Neural cell (in vitro differentiated cells): ENCODE measurements around the gene FGGY. TPM values are rescaled to one million over a fixed set of nuclear protein-coding genes. Genes with fewer than 3 reads are reported as not detected.

Experiments used
- H2AFZ ChIP-seq: fragments of 200-600, 300-800 bp; sonication (generic), shearing (Covaris generic); 2 replicates; pipeline ENCODE4 v1.6.0; 2014; ENCODE audit warnings: low read depth, mild to moderate bottlenecking, antibody characterized with exemption, low read length, moderate library complexity
- H3F3A ChIP-seq: fragments of 200-600 bp; shearing (Covaris generic); 2 replicates; pipeline ENCODE4 v1.6.1; 2016; ENCODE audit warnings: mild to moderate bottlenecking, moderate library complexity, mixed read lengths, antibody characterized with exemption, low read length; ENCODE audit not compliant: insufficient read depth, poor library complexity, severe bottlenecking
- H3K27ac ChIP-seq: fragments of 200-600, 300-800 bp; sonication (generic), shearing (Covaris generic); 2 replicates; pipeline ENCODE4 v1.5.1; 2014; ENCODE audit warnings: mild to moderate bottlenecking, low read length, moderate library complexity
- H3K27me3 ChIP-seq: fragments of 300-800, 200-600 bp; sonication (generic), shearing (Covaris generic); 2 replicates; pipeline ENCODE4 v1.6.0; 2014; ENCODE audit warnings: mild to moderate bottlenecking, low read depth, low read length, moderate library complexity; ENCODE audit not compliant: insufficient read depth
- H3K36me3 ChIP-seq: fragments of 300-800, 200-600 bp; sonication (generic), shearing (Covaris generic); 2 replicates; pipeline ENCODE4 v1.5.1; 2014; ENCODE audit warnings: mild to moderate bottlenecking, antibody characterized with exemption, low read length, moderate library complexity; ENCODE audit not compliant: insufficient read depth
- H3K4me2 ChIP-seq: fragments of 300-800, 200-600 bp; sonication (generic), shearing (Covaris generic); 2 replicates; pipeline ENCODE4 v1.6.0; 2014; ENCODE audit warnings: mild to moderate bottlenecking, low read length
- H3K4me3 ChIP-seq: fragments of 300-800, 200-600 bp; sonication (generic), shearing (Covaris generic); 2 replicates; pipeline ENCODE4 v1.5.1; 2014; ENCODE audit warnings: mild to moderate bottlenecking, low read length, moderate library complexity
- H3K79me2 ChIP-seq: fragments of 200-600 bp; shearing (Covaris generic); replicated peaks from 2 replicates; pipeline ENCODE4 v1.6.0; 2014; ENCODE audit warnings: mild to moderate bottlenecking, low read length, moderate library complexity; ENCODE audit not compliant: insufficient read depth
- H3K9ac ChIP-seq: fragments of 300-800, 200-600 bp; sonication (generic), shearing (Covaris generic); 2 replicates; pipeline ENCODE4 v1.6.1; 2016; ENCODE audit warnings: mild to moderate bottlenecking, low read length, mixed read lengths
- H3K9me2 ChIP-seq: fragments of 200-600 bp; shearing (Covaris generic); 2 replicates; pipeline ENCODE4 v1.6.1; 2016; ENCODE audit warnings: mild to moderate bottlenecking, low read length, mixed read lengths; ENCODE audit not compliant: insufficient read depth
- H3K9me3 ChIP-seq: fragments of 200-600, 300-800 bp; sonication (generic), shearing (Covaris generic); 2 replicates; pipeline ENCODE4 v1.6.1; 2016; ENCODE audit warnings: mild to moderate bottlenecking, mixed run types, low read length, moderate library complexity, mixed read lengths
- H4K20me1 ChIP-seq: fragments of 200-600 bp; shearing (Covaris generic); 2 replicates; pipeline ENCODE4 v1.6.1; 2016; ENCODE audit warnings: mild to moderate bottlenecking, mixed run types; ENCODE audit not compliant: insufficient read depth
- EP300 ChIP-seq: fragments of 450-650 bp; conservative IDR thresholded peaks from 2 replicates; pipeline ENCODE4 v1.6.1; 2014; ENCODE audit warnings: antibody characterized with exemption, mild to moderate bottlenecking, moderate library complexity; ENCODE audit not compliant: poor library complexity, severe bottlenecking
- EZH2 ChIP-seq: fragments of 200-600, 300-800 bp; shearing (Covaris generic), sonication (generic); IDR thresholded peaks from 2 replicates; pipeline ENCODE4 v1.6.1; 2014; ENCODE audit warnings: antibody characterized with exemption, low read length, borderline replicate concordance, mild to moderate bottlenecking; ENCODE audit not compliant: insufficient read depth, poor library complexity, severe bottlenecking
- MXI1 ChIP-seq: fragments of 450-650 bp; conservative IDR thresholded peaks from 2 replicates; pipeline ENCODE4 v1.6.1; 2014; ENCODE audit warnings: antibody characterized with exemption, mild to moderate bottlenecking; ENCODE audit not compliant: poor library complexity, severe bottlenecking
- POLR2AphosphoS5 ChIP-seq: IDR thresholded peaks from 2 replicates; pipeline ENCODE4 v1.6.1; 2012
- RAD21 ChIP-seq: fragments of 450-650 bp; conservative IDR thresholded peaks from 2 replicates; pipeline ENCODE4 v1.6.1; 2014; ENCODE audit warnings: antibody characterized with exemption, mild to moderate bottlenecking, moderate library complexity
- SMC3 ChIP-seq: fragments of 450-650 bp; conservative IDR thresholded peaks from 2 replicates; pipeline ENCODE4 v1.6.1; 2014; ENCODE audit warnings: antibody characterized with exemption, mild to moderate bottlenecking, moderate library complexity; ENCODE audit not compliant: poor library complexity
- TAF1 ChIP-seq: IDR thresholded peaks from 2 replicates; pipeline ENCODE4 v1.6.1; 2012; ENCODE audit warnings: low read depth
- polyA plus RNA-seq: library from polyadenylated mRNA; depleted of rRNA; stranded (reverse); fragments of >200 nt; gene quantifications from 2 replicates; pipeline ENCODE4 v1.2.3, GENCODE V29; 2014
- TF ChIP-seq, protein P1 (sequence below): IDR thresholded peaks from 2 replicates; pipeline ENCODE4 v1.6.1; 2012; ENCODE audit warnings: borderline replicate concordance
- TF ChIP-seq, protein P2 (sequence below): fragments of 450-650 bp; IDR thresholded peaks from 2 replicates; pipeline ENCODE4 v1.5.1; 2014; ENCODE audit warnings: antibody characterized with exemption, mild to moderate bottlenecking, moderate library complexity; ENCODE audit not compliant: poor library complexity, severe bottlenecking

FGGY gene
- polyA plus RNA-seq, 1 donor from 2014 or later, result 7.4 TPM

DNA sequence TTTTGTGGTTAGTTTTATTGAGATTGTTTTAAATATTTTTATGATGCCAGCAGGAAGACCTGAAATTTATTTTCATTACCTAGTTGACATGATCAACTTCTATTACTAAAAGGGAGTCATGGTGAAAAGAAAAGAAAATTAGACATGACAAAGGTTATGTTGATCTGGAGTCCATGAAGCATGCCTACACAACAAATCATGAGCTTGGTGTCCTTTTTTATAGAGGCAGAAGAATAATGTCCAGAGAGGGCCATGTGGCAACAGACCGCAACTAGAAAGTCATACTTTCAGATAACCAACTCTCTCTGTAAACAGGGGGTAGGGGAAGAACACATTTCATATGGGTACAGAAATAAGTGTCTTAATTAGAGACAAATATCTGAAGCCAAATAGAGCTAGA lies 342.4 kb downstream of the FGGY start:
- H3K9me2 ChIP-seq, result no peaks in the 10 kb centered on the region
- H4K20me1 ChIP-seq, result no peaks in the 10 kb centered on the region
- TF ChIP-seq SMC3 (no peak), RAD21 (no peak), MXI1 (no peak), EZH2 (no peak), TAF1 (no peak), EP300 (no peak), POLR2AphosphoS5 (no peak)
- TF ChIP-seq, protein P1, sequence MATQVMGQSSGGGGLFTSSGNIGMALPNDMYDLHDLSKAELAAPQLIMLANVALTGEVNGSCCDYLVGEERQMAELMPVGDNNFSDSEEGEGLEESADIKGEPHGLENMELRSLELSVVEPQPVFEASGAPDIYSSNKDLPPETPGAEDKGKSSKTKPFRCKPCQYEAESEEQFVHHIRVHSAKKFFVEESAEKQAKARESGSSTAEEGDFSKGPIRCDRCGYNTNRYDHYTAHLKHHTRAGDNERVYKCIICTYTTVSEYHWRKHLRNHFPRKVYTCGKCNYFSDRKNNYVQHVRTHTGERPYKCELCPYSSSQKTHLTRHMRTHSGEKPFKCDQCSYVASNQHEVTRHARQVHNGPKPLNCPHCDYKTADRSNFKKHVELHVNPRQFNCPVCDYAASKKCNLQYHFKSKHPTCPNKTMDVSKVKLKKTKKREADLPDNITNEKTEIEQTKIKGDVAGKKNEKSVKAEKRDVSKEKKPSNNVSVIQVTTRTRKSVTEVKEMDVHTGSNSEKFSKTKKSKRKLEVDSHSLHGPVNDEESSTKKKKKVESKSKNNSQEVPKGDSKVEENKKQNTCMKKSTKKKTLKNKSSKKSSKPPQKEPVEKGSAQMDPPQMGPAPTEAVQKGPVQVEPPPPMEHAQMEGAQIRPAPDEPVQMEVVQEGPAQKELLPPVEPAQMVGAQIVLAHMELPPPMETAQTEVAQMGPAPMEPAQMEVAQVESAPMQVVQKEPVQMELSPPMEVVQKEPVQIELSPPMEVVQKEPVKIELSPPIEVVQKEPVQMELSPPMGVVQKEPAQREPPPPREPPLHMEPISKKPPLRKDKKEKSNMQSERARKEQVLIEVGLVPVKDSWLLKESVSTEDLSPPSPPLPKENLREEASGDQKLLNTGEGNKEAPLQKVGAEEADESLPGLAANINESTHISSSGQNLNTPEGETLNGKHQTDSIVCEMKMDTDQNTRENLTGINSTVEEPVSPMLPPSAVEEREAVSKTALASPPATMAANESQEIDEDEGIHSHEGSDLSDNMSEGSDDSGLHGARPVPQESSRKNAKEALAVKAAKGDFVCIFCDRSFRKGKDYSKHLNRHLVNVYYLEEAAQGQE, result no peak
- TF ChIP-seq, protein P2, sequence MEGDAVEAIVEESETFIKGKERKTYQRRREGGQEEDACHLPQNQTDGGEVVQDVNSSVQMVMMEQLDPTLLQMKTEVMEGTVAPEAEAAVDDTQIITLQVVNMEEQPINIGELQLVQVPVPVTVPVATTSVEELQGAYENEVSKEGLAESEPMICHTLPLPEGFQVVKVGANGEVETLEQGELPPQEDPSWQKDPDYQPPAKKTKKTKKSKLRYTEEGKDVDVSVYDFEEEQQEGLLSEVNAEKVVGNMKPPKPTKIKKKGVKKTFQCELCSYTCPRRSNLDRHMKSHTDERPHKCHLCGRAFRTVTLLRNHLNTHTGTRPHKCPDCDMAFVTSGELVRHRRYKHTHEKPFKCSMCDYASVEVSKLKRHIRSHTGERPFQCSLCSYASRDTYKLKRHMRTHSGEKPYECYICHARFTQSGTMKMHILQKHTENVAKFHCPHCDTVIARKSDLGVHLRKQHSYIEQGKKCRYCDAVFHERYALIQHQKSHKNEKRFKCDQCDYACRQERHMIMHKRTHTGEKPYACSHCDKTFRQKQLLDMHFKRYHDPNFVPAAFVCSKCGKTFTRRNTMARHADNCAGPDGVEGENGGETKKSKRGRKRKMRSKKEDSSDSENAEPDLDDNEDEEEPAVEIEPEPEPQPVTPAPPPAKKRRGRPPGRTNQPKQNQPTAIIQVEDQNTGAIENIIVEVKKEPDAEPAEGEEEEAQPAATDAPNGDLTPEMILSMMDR, result no peak
- H3K4me3 ChIP-seq, result no peak overlapping the region
- no peak overlapping the region for H3K9ac ChIP-seq
- no peak overlapping the region for H2AFZ ChIP-seq
- H3K4me2 ChIP-seq, result no peak overlapping the region
- H3K9me3 ChIP-seq, result no peaks in the 10 kb centered on the region
- no peaks in the 10 kb centered on the region for H3F3A ChIP-seq
- H3K79me2 ChIP-seq, result no peaks in the 10 kb centered on the region
- H3K27ac ChIP-seq, result no peak overlapping the region
- H3K36me3 ChIP-seq, result no peaks in the 10 kb centered on the region
- no peaks in the 10 kb centered on the region for H3K27me3 ChIP-seq

DNA sequence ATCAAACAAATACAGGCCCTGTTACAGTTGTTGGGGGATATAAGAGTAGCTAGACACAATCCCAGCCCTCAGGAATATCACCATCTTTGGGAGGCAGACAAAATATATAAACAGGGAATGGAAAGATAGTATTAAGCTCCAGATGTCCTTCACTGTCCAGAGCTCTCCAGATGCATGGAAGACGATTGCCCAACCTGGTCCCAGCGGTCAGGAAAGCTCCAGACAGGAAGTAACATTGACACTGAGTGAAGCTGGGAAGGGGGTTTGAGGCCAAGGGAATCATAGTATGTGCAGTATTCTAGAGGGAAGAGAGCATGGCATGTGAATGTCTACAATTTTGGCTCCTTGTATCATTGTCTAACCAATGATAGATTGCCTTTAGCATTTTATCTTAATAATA lies 344.0 kb downstream of the FGGY start:
- Histone ChIP-seq H3K36me3 (no peaks in the 10 kb centered on the region), H3K9me3 (no peaks in the 10 kb centered on the region), H3K4me3 (no peak overlapping the region), H4K20me1 (no peaks in the 10 kb centered on the region), H2AFZ (no peak overlapping the region), H3K27ac (no peak overlapping the region), H3K9ac (no peak overlapping the region), H3F3A (no peaks in the 10 kb centered on the region), H3K27me3 (no peaks in the 10 kb centered on the region), H3K4me2 (no peak overlapping the region), H3K79me2 (no peaks in the 10 kb centered on the region), H3K9me2 (no peaks in the 10 kb centered on the region)
- TF ChIP-seq, protein P2, result no peak
- TF ChIP-seq EP300, result no peak
- TF ChIP-seq SMC3, result no peak
- no peak for TF ChIP-seq MXI1
- no peak for TF ChIP-seq EZH2
- TF ChIP-seq, protein P1, result no peak
- TF ChIP-seq POLR2AphosphoS5, result no peak
- no peak for TF ChIP-seq RAD21
- TF ChIP-seq TAF1, result no peak
